GM15510 (cell line): Measurements from ENCODE around the gene GNAS.
A peak's percentile ranks its signal among the peaks of the same experiment; 100 is the strongest.

ENCODE experiments used
- POLR2A ChIP-seq: IDR thresholded peaks from 3 replicates; pipeline ENCODE4 v1.6.1; 2011; ENCODE audit warnings: borderline replicate concordance; ENCODE audit not compliant: insufficient read length; ENCODE audit errors: extremely low read depth

The GNAS gene

DNA sequence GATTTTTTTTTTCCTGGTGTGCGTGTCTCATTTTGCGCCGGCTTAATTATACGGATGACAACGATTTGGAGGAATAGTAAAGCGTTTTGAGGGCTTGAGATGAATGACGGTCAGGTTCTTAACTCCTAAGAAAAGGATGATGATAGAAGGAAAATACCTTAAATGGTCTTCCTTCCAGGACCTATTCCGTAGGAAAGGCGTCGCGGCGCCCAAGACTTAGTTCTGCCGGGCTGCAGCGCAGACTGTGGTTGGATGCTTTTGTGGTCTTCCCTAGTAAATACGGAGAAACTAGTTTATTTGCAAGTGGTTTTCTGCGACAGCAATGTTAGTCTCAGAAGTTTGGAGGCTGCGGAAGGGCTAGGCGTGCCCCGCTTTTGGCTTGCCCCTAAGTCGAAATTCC lies 10.2 kb upstream of the GNAS start:
- TF ChIP-seq POLR2A, result no peak

DNA sequence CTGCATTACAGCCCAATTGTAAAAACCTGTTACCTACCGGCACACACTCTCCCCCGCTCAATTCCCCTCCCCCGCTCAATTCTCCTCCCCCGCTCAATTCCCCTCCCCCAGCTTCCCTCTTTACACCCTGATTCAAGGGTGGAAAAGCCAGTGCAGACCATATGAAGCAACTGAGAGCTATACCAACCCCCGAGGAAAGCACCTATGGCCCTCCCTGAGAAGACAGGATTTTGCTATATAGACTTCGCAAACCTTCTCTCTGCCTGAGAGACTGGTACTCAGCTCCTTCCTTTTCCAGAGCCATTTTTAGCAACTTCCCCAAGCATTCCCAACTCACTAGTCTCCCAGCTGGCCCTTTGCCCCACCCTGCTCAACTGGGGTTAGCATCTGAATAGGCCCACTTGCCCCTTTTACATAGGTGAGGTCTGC lies 9.4 kb upstream of the GNAS start:
- TF ChIP-seq POLR2A, result no peak

GRCh38 chr20:58845706-58846105 lies 6.8 kb upstream of the GNAS start:
- TF ChIP-seq POLR2A, result no peak

DNA sequence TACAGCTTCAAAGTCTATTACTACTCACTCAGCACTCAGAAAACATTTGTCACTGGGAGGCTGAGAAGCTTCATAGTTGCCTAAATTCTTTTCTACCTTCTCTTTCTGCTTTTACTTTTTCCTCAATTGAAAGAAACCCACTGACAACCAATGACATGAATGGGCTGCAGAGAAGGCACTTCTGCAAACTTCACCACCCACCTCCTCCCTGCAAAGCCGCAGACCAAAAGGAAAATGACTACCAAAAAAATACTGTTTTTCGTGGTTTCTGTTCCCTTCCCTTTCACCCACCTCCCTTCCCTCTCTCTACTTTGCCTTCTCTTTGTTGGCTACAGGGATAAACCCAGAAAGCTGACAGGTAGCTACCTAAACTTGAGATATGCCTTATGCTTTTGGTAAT lies 5.1 kb upstream of the GNAS start:
- no peak for TF ChIP-seq POLR2A

- peak; percentile 67 for TF ChIP-seq POLR2A
These were observed 1.8 kb upstream of the GNAS start, which contains the start of gene GNAS-AS1 for GRCh38 chr20:58850693-58851174. TSS of gene GNAS-AS1 (minus strand) at chr20:58850902.

DNA sequence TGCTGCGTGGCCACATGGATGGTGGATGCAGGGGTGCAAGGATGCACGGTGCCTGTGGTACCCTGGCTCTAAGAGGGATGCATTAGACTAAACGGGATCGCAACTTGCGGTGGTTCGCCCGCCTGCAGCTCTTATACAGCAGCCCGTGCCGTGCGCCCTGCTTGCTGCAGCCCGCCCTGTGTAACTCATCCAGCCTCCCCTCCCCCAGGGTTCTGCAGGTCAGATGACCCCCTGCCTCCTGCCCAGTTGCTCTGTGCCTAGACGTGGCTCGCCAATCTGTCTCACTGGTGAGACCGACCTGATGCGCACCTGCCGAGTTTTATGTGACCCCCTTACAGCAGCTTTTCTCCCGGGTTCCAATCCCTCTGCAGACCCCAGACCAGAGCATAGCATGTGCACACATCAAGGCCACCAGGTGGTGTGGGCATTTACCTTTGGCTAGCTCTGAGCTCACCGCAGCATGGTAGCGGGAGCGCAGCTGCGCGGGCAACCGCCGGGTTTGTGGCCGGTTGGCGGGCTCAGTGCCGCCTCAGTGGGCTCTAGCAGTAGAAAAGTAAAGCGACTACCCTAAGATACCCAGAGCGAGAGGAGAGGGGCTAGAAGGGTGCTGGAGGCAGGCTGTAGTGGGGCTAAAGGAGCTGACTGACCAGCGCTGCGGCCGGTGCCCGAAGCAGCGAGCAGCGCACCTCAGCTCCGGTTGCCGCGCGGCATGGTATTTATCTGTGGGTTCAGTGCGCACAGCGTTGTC lies 1.1 kb upstream of the GNAS start:
- no peak for TF ChIP-seq POLR2A

DNA sequence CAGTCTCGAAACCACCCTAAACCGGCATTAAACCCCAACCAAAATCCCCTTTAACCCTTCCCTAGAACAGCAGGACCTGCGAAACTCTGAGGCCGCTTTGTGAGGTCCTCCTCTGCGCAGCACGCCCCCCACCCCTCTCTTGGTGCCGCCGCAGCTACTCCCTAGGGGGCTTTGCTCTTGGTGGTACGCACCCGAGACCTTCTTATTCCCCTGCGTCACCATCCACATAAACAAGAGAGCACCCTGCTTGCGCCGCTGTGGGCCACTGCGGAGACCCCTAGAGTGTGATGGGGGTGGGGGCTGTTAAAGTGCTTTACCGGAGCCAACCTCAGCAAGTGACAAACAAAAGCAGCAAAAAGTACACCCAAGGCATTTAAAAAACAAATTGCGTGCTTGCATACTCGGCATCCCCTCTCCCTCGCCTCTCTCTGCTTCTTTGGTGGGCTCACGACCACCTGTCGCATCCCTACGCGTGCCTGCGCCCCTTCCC lies 502 bp upstream of the GNAS start:
- no peak for TF ChIP-seq POLR2A

DNA sequence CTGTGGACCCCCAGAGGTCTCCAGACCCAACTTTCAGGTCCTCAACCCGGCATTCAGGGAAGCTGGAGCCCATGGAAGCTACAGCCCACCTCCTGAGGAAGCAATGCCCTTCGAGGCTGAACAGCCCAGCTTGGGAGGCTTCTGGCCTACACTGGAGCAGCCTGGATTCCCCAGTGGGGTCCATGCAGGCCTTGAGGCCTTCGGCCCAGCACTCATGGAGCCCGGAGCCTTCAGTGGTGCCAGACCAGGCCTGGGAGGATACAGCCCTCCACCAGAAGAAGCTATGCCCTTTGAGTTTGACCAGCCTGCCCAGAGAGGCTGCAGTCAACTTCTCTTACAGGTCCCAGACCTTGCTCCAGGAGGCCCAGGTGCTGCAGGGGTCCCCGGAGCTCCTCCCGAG lies 950 bp downstream of the GNAS start:
- TF ChIP-seq POLR2A, result no peak

DNA sequence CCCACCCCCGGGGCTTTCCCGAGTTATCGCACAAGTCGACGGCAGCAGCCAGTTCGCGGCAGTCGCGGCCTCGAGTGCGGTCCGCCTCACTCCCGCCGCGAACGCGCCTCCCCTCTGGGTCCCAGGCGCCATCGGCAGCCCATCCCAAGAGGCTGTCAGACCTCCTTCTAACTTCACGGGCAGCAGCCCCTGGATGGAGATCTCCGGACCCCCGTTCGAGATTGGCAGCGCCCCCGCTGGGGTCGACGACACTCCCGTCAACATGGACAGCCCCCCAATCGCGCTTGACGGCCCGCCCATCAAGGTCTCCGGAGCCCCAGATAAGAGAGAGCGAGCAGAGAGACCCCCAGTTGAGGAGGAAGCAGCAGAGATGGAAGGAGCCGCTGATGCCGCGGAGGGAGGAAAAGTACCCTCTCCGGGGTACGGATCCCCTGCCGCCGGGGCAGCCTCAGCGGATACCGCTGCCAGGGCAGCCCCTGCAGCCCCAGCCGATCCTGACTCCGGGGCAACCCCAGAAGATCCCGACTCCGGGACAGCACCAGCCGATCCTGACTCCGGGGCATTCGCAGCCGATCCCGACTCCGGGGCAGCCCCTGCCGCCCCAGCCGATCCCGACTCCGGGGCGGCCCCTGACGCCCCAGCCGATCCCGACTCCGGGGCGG lies 1.6 kb downstream of the GNAS start:
- TF ChIP-seq POLR2A, result no peak

- no peak for TF ChIP-seq POLR2A
These were observed 2.3 kb downstream of the GNAS start for GRCh38 chr20:58854638-58855471.

DNA sequence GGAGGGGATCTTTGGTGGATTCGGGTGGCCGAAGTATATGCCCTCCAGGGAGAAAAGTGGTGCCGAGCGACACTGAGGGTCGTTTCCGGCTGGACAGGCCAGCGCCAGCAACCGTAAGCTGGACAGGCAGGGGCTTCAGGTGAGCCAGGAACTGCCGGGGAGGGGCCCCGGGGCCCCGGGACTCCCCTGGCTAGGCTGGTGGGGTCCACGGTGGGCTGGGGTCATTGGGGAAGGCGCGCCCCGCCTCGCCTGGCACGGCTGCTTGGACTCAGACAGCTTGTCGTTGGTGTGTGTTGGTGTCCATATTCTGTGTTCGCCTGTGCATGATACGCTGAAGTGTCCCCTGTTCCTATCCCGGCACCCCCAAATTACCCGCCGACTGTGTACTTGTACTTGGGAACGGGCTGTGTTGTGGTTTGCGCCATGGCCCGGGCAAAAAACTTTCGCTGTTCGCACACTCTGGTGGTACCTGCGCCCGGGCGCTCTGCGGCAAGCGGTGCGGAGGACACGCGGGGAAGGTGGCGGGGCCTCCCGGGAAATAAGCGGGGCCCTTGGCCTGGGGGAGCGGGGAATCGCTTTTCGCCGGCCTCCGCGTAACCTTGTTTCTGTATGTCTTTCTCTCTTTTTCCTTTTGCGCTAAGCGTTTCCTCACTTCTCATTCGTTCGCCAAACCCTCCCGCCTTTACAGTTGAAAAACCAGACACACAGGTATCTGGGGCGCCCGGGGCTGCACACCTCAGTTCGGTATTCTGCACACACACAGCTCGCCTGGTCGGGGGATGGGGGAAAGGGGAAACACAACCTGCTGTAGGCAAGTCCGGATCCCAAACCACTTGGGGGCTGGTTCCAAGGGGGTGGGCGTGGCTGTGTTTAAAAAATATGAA lies 3.2 kb downstream of the GNAS start:
- TF ChIP-seq POLR2A, result no peak

DNA sequence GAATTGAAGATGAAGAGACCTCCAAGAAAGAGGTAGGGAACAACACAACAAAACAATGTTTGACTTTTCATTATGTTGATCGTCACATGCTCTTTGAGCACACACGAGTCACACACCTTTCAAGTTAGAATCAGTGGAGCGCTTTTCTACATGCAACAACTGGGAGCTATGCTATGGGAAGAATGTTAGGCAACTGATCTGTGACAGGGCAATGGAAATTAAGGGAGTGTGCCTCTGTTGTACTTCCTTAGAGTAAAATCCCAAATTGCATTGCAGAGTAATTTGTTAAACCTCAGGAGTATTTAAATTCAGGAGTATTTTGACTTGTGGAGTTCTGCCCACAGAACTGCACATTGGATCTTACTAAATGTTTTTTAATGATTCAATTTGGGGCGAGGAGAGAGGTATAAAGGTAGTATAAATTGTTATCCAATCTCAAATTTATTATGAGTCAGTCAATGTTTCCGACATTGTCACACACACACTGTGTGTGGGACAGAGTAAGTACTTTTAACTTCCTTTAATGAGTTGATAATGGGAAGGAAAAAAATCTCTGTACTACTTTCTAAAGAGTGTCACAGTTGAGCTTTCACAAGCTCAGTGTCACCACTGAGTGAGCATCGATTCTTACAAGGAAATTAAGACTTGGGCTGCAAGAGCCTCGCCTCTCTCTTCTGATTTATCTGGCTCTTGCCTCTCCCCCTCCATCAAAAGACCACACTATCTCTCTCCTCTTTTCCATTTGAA lies 10.7 kb downstream of the GNAS start:
- TF ChIP-seq POLR2A, result no peak

DNA sequence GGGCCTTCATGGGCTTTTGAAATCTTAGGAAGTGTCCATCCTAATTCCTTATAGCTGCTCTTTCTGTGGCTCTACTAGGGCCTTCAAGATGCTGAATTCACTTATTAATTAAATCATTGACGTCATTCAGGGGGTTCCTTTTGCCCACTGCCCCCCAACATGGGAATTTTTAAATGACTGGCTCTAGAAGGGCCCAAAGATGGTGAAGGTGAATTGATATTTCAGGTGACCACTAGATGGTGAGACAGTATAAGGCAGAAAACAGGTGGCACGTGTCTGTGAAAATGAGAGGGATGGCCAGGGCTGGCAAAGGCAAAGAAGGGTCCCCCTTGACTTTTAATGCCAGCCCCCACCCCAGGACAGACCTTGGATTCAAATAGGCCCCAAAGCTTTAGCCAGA lies 11.8 kb downstream of the GNAS start:
- no peak for TF ChIP-seq POLR2A
